Common myeloid progenitor, CD34-positive (primary cell): ENCODE measurements around the gene CCDC12.

Experiments used
- CTCF ChIA-PET: fragments of 350-600 bp; sonication (Branson Sonifier 250); formaldehyde crosslinking; loops from one replicate; lab custom pipeline; 2021; ENCODE audit warnings: antibody characterized with exemption; lab: Charles Lee
- POLR2A ChIA-PET: fragments of 350-600 bp; sonication (Branson Sonifier 250); formaldehyde crosslinking; loops from one replicate; lab custom pipeline; 2021; ENCODE audit warnings: antibody characterized with exemption; lab: Charles Lee
- DNase-seq, 3 donors: peaks; one replicate each; pipeline versions ENCODE4 v3.0.0 to v3.0.0-alpha.2; 2013
- H3K27ac ChIP-seq, 2 experiments: 1 replicate in 1 of 2; 2 replicates in 1 of 2; pipeline ENCODE4 v1.7.0; 2013; ENCODE audit warnings: inconsistent platforms in 2 of 2, low read length in 2 of 2, mild to moderate bottlenecking in 2 of 2, low read depth in 1 of 2, moderate library complexity in 1 of 2; ENCODE audit not compliant: severe bottlenecking in 2 of 2, insufficient read depth in 1 of 2, poor library complexity in 1 of 2
- H3K27me3 ChIP-seq, 5 experiments: replicated peaks in 2 of 5; 1 replicate in 3 of 5; 2 replicates in 2 of 5; pipeline versions ENCODE4 v1.6.1 to v1.7.0; 2013; ENCODE audit warnings: low read length in 4 of 5, mild to moderate bottlenecking in 2 of 5, moderate library complexity in 2 of 5, inconsistent platforms in 1 of 5; ENCODE audit not compliant: insufficient read depth in 5 of 5, control insufficient read depth in 4 of 5
- H3K36me3 ChIP-seq, 4 experiments: 1 replicate in 2 of 4; 2 replicates in 2 of 4; pipeline versions ENCODE4 v1.6.1 to v1.7.0; 2013; ENCODE audit warnings: low read length in 3 of 4, control low read depth in 1 of 4, mild to moderate bottlenecking in 1 of 4; ENCODE audit not compliant: control insufficient read depth in 4 of 4, insufficient read depth in 4 of 4
- H3K4me1 ChIP-seq, 4 experiments: 1 replicate in 3 of 4; 2 replicates in 1 of 4; pipeline versions ENCODE4 v1.6.1 to v1.7.1; 2013; ENCODE audit warnings: low read length in 3 of 4, mild to moderate bottlenecking in 3 of 4, control low read depth in 1 of 4, inconsistent platforms in 1 of 4, moderate library complexity in 1 of 4; ENCODE audit not compliant: control insufficient read depth in 4 of 4, insufficient read depth in 4 of 4; ENCODE audit errors: control extremely low read depth in 1 of 4
- H3K4me3 ChIP-seq, 7 experiments: 1 replicate in 4 of 7; 2 replicates in 3 of 7; pipeline versions ENCODE4 v1.5.1 to v1.7.0; 2013; ENCODE audit warnings: mild to moderate bottlenecking in 7 of 7, low read length in 6 of 7, moderate library complexity in 6 of 7, inconsistent platforms in 2 of 7, low read depth in 2 of 7, control low read depth in 1 of 7; ENCODE audit not compliant: insufficient read depth in 4 of 7, control insufficient read depth in 1 of 7; ENCODE audit errors: extremely low read depth in 1 of 7
- H3K9me3 ChIP-seq, 5 experiments: 1 replicate in 4 of 5; 2 replicates in 1 of 5; pipeline versions ENCODE4 v1.6.1 to v1.7.1; 2013; ENCODE audit warnings: low read length in 4 of 5, mild to moderate bottlenecking in 2 of 5, inconsistent platforms in 1 of 5, low read depth in 1 of 5, moderate library complexity in 1 of 5; ENCODE audit not compliant: control insufficient read depth in 4 of 5, insufficient read depth in 2 of 5; ENCODE audit errors: control extremely low read depth in 1 of 5
- WGBS: methylation state at CpG from one replicate; pipeline ENCODE4 v1.1.5; 2013; ENCODE audit not compliant: insufficient coverage; 5-methylcytosine and 5-hydroxymethylcytosine counted together

CCDC12 gene

DNA sequence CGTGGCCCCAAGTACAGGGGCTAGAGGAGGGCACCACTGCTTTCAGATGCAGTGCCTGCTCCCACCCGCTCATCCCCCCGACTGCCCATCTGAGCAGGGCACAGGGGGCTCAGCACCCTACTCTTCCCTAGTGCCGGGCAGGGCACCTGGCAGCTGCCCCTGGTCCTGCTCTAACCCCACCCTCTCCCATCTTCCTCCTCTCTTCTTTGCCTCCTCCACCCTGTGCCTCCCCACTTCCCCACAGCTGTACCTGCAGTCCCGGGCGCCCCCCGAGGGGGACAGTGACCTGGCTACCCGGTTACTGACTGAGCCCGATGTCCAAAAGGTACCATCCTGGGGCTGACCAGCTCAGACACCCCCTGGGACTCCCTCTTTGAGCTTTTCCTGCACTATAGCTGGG, 15.7 kb upstream of the CCDC12 start:
- CTCF ChIA-PET = interaction anchor here (1.1 to 11.4 kb wide), 7 partner anchors 10 to 83 kb away, joined by 3 to 164 read pairs (median 5); no protein-coding TSS in a partner anchor
- H3K27me3 ChIP-seq = no peaks in the 10 kb centered on the region
- no peak overlapping the region for H3K4me3 ChIP-seq
- no peak overlapping the region for H3K27ac ChIP-seq
- peaks cover 0 to 88% (median 47%) of the 10 kb centered on the region in 4 experiments for H3K36me3 ChIP-seq
- POLR2A ChIA-PET = interaction anchor here (0.8 kb wide), 1 partner anchor 45 kb away, joined by 4 read pairs; no protein-coding TSS in a partner anchor
- H3K4me1 ChIP-seq = peaks cover 0 to 46% (median 45%) of the 10 kb centered on the region in 4 experiments
- H3K9me3 ChIP-seq = no peaks in the 10 kb centered on the region
- WGBS = 98% methylated on average over 6 of the region's 9 CpGs
- no peak for DNase-seq

DNA sequence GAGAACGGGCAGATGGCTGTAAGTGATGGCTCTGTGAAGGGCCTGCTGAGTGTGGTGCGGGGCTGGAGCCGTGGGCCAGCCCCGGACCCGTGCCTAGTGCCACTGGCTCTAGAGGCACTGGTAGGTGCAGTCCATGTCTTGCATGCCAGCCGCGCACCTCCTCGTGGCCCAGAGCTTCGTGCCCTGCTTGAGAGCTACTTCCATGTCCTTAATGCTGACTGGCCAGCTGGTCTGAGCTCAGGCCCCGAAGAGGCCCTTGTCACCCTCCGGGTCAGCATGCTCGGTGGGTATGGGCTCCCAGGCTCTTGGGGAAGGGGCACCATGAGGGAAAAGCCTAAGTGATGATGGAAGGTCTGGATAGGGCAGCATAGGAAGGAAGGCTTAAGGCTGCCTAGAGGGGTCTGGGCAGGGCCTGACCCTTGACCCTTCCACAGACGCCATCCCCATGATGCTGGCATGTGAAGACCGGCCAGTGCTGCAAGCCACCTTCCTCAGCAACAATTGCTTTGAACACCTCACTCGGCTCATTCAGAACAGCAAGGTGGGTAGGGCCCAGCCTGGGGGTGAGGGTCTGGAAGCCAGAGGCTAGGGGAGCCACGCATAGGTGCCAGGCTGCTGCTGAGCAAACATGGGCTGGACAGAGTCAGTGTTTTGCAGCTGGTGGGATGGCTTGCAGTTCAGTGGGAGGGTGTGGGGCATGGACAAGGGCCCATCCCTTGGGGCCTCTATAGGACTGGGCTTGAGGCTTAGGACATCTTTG, 15.0 kb upstream of the CCDC12 start:
- Histone ChIP-seq H3K4me3 (no peak overlapping the region), H3K27ac (no peak overlapping the region), H3K9me3 (no peaks in the 10 kb centered on the region), H3K27me3 (no peaks in the 10 kb centered on the region), H3K36me3 (peaks cover 0 to 81% (median 47%) of the 10 kb centered on the region in 4 experiments), H3K4me1 (peaks cover 2 to 46% (median 45%) of the 10 kb centered on the region in 4 experiments)
- ChIA-PET POLR2A (interaction anchor here (0.8 kb wide), 1 partner anchor 44 kb away, joined by 4 read pairs; no protein-coding TSS in a partner anchor), CTCF (interaction anchor here (1.1 to 11.4 kb wide), 7 partner anchors 10 to 82 kb away, joined by 3 to 164 read pairs (median 5); no protein-coding TSS in a partner anchor)
- 96% methylated on average over 14 of the region's 16 CpGs for WGBS
- no peak for DNase-seq

DNA sequence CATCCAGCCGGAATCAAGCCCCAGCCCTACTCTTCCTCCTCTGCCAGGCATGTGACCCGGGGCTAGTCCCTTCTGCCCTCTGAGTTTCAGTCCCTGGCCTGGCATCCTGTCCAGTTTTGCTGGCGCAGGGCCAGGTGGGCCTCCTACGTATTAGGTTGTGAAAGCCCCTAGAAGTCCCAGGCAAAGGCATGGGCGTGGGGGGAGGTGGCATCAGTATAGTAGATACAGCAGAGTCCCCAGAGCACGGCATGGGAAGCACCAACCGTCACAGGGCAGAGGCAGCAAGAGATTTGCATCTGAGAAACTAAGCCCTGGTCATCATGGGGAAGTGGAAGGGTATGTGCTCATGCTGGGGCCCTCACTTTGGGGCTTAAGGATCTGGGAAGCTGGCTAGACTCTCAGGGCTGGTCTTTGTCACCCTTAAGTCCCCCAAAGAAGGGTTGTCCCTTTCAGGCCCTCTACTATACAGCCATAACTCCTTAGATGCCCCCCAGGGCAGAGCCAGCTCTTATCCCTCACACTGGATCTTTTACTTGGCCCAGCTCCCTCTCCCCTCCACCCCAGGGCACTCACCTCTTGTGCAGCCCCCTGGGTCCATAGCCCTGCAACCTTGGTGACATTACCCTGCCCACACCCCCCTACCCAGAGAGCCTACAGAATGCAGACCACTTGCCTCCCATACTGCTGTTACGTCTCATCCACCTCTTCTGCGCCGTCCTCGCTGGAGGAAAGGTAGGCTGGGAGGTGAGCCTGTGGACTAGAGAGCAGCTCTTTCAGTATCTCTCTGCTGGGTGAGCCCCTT, 14.2 kb upstream of the CCDC12 start:
- no peaks in the 10 kb centered on the region for H3K9me3 ChIP-seq
- ChIA-PET POLR2A (no interaction called here), CTCF (interaction anchor here (1.2 to 11.4 kb wide), 4 partner anchors 8 to 66 kb away, joined by 4 to 164 read pairs (median 6); no protein-coding TSS in a partner anchor)
- H3K36me3 ChIP-seq = peaks cover 0 to 75% (median 44%) of the 10 kb centered on the region in 4 experiments
- H3K27ac ChIP-seq = peak overlapping the region in 1 of 2 experiments; percentile 20
- no peak overlapping the region for H3K4me3 ChIP-seq
- no peaks in the 10 kb centered on the region for H3K27me3 ChIP-seq
- peaks cover 2 to 49% (median 49%) of the 10 kb centered on the region in 4 experiments for H3K4me1 ChIP-seq
- WGBS = 90% methylated on average over 8 of the region's 11 CpGs
- no peak for DNase-seq

DNA sequence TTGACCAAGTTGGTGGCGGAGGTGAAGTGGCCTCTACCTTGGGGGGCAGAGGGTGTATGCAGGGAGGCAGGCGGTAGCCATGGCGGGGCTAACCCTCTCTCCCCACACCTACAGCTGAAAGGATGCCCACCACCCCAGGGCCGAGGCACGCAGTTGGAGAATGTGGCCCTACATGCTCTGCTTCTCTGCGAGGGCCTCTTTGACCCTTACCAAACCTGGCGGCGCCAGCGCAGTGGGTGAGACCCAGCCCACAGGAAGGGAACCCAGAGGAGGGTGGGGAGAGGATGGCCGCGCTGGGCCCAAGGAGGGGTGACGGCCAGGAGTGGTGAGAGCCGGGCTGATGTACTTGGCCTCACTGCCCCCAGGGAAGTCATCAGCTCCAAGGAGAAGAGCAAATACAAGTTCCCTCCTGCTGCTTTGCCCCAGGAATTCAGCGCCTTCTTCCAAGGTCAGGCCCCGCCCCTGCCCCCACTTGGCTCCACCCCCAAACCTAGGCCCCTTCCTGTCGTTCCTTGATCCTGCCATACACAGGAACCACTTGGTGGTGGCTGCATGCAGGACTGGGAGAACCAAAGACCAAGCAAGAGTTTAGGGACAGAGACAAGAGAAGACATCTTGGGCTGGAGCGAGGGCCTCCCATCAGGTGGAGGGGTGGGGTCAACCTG, 12.7 kb upstream of the CCDC12 start:
- peaks cover 2 to 64% (median 59%) of the 10 kb centered on the region in 4 experiments for H3K4me1 ChIP-seq
- 29% methylated on average over 4 of the region's 17 CpGs for WGBS
- peak overlapping the region in 1 of 2 experiments; percentile 59 for H3K27ac ChIP-seq
- DNase-seq = no peak
- H3K4me3 ChIP-seq = peak overlapping the region in 3 of 7 experiments; percentile 29 to 67 (median 51)
- ChIA-PET CTCF (interaction anchor here (0.9 to 11.4 kb wide), 3 partner anchors 9 to 64 kb away, joined by 3 to 164 read pairs (median 7); no protein-coding TSS in a partner anchor), POLR2A (no interaction called here)
- H3K36me3 ChIP-seq = peaks cover 0 to 73% (median 31%) of the 10 kb centered on the region in 4 experiments
- no peaks in the 10 kb centered on the region for H3K9me3 ChIP-seq
- H3K27me3 ChIP-seq = no peaks in the 10 kb centered on the region

DNA sequence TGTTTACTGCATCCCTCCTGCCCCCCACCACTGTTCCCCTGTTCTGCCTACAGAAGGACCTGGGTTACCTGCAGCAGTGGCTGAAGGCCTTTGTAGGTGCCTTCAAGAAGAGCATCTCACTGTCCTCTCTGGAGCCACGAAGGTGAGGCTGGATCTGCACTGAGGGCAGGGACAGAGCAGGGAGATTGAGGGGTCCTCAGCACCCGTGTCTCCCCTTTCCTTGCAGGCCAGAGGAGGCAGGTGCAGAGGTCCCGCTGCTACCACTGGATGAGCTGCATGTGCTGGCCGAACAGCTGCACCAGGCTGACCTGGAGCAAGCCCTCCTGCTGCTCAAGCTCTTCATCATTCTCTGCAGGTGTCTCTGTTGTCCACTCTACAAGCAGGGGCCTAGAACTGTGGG, 12.1 kb upstream of the CCDC12 start:
- Histone ChIP-seq H3K4me1 (peaks cover 2 to 67% (median 60%) of the 10 kb centered on the region in 4 experiments), H3K9me3 (no peaks in the 10 kb centered on the region), H3K27me3 (no peaks in the 10 kb centered on the region), H3K4me3 (peak overlapping the region in 3 of 7 experiments; percentile 29 to 67 (median 51)), H3K27ac (peak overlapping the region; percentile 54 to 89), H3K36me3 (peaks cover 0 to 68% (median 27%) of the 10 kb centered on the region in 4 experiments)
- WGBS = 62% methylated on average over 2 of the region's 4 CpGs
- ChIA-PET POLR2A (no interaction called here), CTCF (interaction anchor here (1.1 to 2.1 kb wide), 3 partner anchors 9 to 34 kb away, joined by 3 to 15 read pairs (median 3); partner anchors contain the start of genes CCDC12 and NBEAL2)
- no peak for DNase-seq

DNA sequence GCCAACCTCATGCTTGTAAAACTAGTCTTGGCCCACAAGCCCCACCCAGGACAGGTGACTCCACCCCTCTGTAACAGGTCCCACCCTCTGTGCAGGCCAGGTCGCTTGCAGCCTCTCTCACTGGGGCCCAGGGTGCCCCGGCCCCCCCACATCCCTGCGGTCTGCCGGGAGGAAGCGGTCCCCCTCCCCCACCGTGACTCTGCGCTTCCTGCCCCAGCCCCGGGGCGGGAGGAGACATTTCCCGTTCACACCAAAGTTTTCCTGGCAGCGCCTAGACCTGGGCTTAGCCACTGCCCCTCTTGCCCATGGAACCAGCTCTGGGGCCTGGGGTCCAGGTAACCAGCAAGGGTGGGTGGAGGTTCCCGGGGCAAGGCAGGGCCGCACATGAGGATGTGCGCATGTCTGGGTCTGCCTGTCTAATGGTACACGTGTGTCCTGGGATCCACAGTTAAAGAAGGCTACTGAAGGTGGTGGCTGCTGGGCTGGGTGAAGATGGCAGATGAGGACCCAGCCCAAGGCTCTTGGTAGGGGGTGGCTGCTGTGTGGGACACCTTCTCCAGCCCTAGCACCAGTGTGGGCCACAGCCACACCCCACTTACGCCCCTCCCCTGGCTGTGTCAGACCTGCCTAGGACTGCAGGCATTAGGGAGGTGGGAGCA, 11.3 kb upstream of the CCDC12 start:
- Histone ChIP-seq H3K27ac (peak overlapping the region; percentile 54 to 89), H3K9me3 (no peaks in the 10 kb centered on the region), H3K4me1 (peaks cover 2 to 73% (median 64%) of the 10 kb centered on the region in 4 experiments), H3K4me3 (peak overlapping the region in 5 of 7 experiments; percentile 16 to 67 (median 52)), H3K27me3 (no peaks in the 10 kb centered on the region), H3K36me3 (peaks cover 0 to 60% (median 22%) of the 10 kb centered on the region in 4 experiments)
- CTCF ChIA-PET = interaction anchor here (0.8 to 2.1 kb wide), 11 partner anchors 10 to 65 kb away, joined by 3 to 15 read pairs (median 3); partner anchors contain the start of genes CCDC12 and NBEAL2
- POLR2A ChIA-PET = interaction anchor here (0.6 to 1.0 kb wide), 3 partner anchors 12 to 34 kb away, joined by 3 to 4 read pairs (median 3); partner anchors contain the start of gene CCDC12
- 0% methylated on average over 12 of the region's 16 CpGs for WGBS
- DNase-seq = peak; percentile 91 to 95 (median 95)
